CD4-positive, CD25-positive, alpha-beta regulatory T cell (primary cell): Measurements from ENCODE around the gene SRD5A1. TPM values are rescaled to one million over a fixed set of nuclear protein-coding genes. Genes with fewer than 3 reads are reported as not detected.

Experiments used
- ATAC-seq, 2 donors: fragments of 150-1000 bp; cut with Tn5 transposase; one replicate each; pipeline ENCODE4 v1.10.0; 2021; ENCODE audit warnings: low read depth in 2 of 2, moderate number of reproducible peaks in 2 of 2, moderate library complexity in 1 of 2
- DNase-seq, 3 donors: peaks; one replicate each; pipeline versions ENCODE4 v3.0.0 to v3.0.0-alpha.2; 2012 to 2022; ENCODE audit warnings: mixed read lengths in 1 of 3
- H3K27ac ChIP-seq: one replicate; pipeline ENCODE4 v1.7.0; 2013; ENCODE audit warnings: mild to moderate bottlenecking, low read length; ENCODE audit not compliant: insufficient read depth, poor library complexity, severe bottlenecking
- H3K27me3 ChIP-seq: one replicate; pipeline ENCODE4 v1.7.0; 2013; ENCODE audit warnings: low read length; ENCODE audit not compliant: control insufficient read depth, insufficient read depth
- H3K36me3 ChIP-seq: one replicate; pipeline ENCODE4 v1.7.0; 2013; ENCODE audit warnings: mild to moderate bottlenecking, low read length, moderate library complexity; ENCODE audit not compliant: control insufficient read depth, insufficient read depth
- H3K4me1 ChIP-seq: 2 replicates; pipeline ENCODE4 v1.7.0; 2013; ENCODE audit warnings: mild to moderate bottlenecking, low read length; ENCODE audit not compliant: insufficient read depth, control insufficient read depth, poor library complexity, severe bottlenecking
- H3K4me3 ChIP-seq: one replicate; pipeline ENCODE4 v1.7.0; 2013; ENCODE audit warnings: low read depth, mild to moderate bottlenecking, low read length, moderate library complexity
- H3K9me3 ChIP-seq, 2 experiments: 1 replicate in 1 of 2; 2 replicates in 1 of 2; pipeline ENCODE4 v1.7.0; 2013; ENCODE audit warnings: low read length in 2 of 2, mild to moderate bottlenecking in 1 of 2, moderate library complexity in 1 of 2; ENCODE audit not compliant: control insufficient read depth in 2 of 2
- H3K27ac Mint-ChIP-seq, 3 donors: one replicate each; pipeline ENCODE4 v1.8.0; 2020 to 2022; ENCODE audit warnings: mild to moderate bottlenecking in 3 of 3, mixed read lengths in 3 of 3, moderate library complexity in 2 of 3
- H3K27me3 Mint-ChIP-seq: one replicate; pipeline ENCODE4 v1.8.0; 2022; ENCODE audit warnings: mild to moderate bottlenecking, mixed read lengths
- H3K36me3 Mint-ChIP-seq: one replicate; pipeline ENCODE4 v1.8.0; 2020; ENCODE audit warnings: mixed read lengths
- H3K4me1 Mint-ChIP-seq, 4 donors: one replicate each; pipeline ENCODE4 v1.8.0; 2020 to 2022; ENCODE audit warnings: mixed read lengths in 4 of 4, mild to moderate bottlenecking in 1 of 4
- H3K4me3 Mint-ChIP-seq, 4 donors: one replicate each; pipeline ENCODE4 v1.8.0; 2020 to 2022; ENCODE audit warnings: mild to moderate bottlenecking in 4 of 4, mixed read lengths in 4 of 4, moderate library complexity in 3 of 4
- H3K9me3 Mint-ChIP-seq, 7 donors: one replicate each; pipeline ENCODE4 v1.8.0; 2020 to 2022; ENCODE audit warnings: mixed read lengths in 7 of 7, mild to moderate bottlenecking in 3 of 7, moderate library complexity in 2 of 7
- polyA plus RNA-seq, 4 donors: library from polyadenylated mRNA; unstranded; fragments of 300-500 nt; fragmentation: Illumina TruSeq; gene quantifications; one replicate each; pipeline ENCODE4 v1.2.3, GENCODE V29; 2021
- total RNA-seq: library from RNA; stranded (reverse); gene quantifications from one replicate; pipeline ENCODE4 v1.2.3, GENCODE V29; 2022

The SRD5A1 gene
- total and polyA plus RNA-seq, 5 donors from 2014 or later, result 5.3 to 9.5 (median 6.3) TPM

GRCh38 chr5:6719417-6719816, 86.2 kb downstream of the SRD5A1 start:
- no peaks in the 10 kb centered on the region for H3K9me3 ChIP-seq
- H3K36me3 Mint-ChIP-seq, result peaks cover 23% of the 10 kb centered on the region
- ATAC-seq (no peak), DNase-seq (no peak)
- peaks cover 17% of the 10 kb centered on the region for H3K36me3 ChIP-seq
- peak overlapping the region in 2 of 3 donors; percentile 55 to 56 for H3K27ac Mint-ChIP-seq
- H3K4me1 ChIP-seq, result peaks cover 94% of the 10 kb centered on the region
- no peak overlapping the region for H3K27ac ChIP-seq
- H3K9me3 Mint-ChIP-seq, result peaks cover 0 to 2% (median 0%) of the 10 kb centered on the region in 7 donors
- no peak overlapping the region for H3K4me3 ChIP-seq
- peaks cover 24 to 91% (median 73%) of the 10 kb centered on the region in 4 donors for H3K4me1 Mint-ChIP-seq
- H3K4me3 Mint-ChIP-seq, result peak overlapping the region; percentile 62 to 69 (median 68)
- no peaks in the 10 kb centered on the region for H3K27me3 Mint-ChIP-seq
- H3K27me3 ChIP-seq, result no peaks in the 10 kb centered on the region

- Histone ChIP-seq H3K4me3 (peak overlapping the region; percentile 26), H3K27me3 (no peaks in the 10 kb centered on the region), H3K9me3 (no peaks in the 10 kb centered on the region), H3K27ac (no peak overlapping the region), H3K36me3 (peaks cover 20% of the 10 kb centered on the region), H3K4me1 (peaks cover 95% of the 10 kb centered on the region)
- ATAC-seq (no peak), DNase-seq (no peak)
- Mint-ChIP-seq H3K4me3 (peak overlapping the region; percentile 30 to 69 (median 64)), H3K27ac (peak overlapping the region in 2 of 3 donors; percentile 55 to 56), H3K36me3 (peaks cover 24% of the 10 kb centered on the region), H3K4me1 (peaks cover 24 to 96% (median 76%) of the 10 kb centered on the region in 4 donors), H3K9me3 (peaks cover 0 to 2% (median 0%) of the 10 kb centered on the region in 7 donors), H3K27me3 (no peaks in the 10 kb centered on the region)
Observed at GRCh38 chr5:6719896-6720560, 86.8 kb downstream of the SRD5A1 start.

GRCh38 chr5:6720561-6720921, 87.3 kb downstream of the SRD5A1 start:
- peak overlapping the region; percentile 20 for H3K4me3 ChIP-seq
- ATAC-seq (no peak), DNase-seq (no peak)
- no peaks in the 10 kb centered on the region for H3K9me3 ChIP-seq
- peaks cover 23% of the 10 kb centered on the region for H3K36me3 ChIP-seq
- H3K27me3 ChIP-seq, result no peaks in the 10 kb centered on the region
- H3K27ac ChIP-seq, result no peak overlapping the region
- H3K4me1 Mint-ChIP-seq, result peaks cover 24 to 94% (median 75%) of the 10 kb centered on the region in 4 donors
- no peaks in the 10 kb centered on the region for H3K27me3 Mint-ChIP-seq
- H3K4me3 Mint-ChIP-seq, result peak overlapping the region in 1 of 4 donors; percentile 52
- peaks cover 24% of the 10 kb centered on the region for H3K36me3 Mint-ChIP-seq
- H3K9me3 Mint-ChIP-seq, result peaks cover 0 to 2% (median 0%) of the 10 kb centered on the region in 7 donors
- peak overlapping the region in 1 of 3 donors; percentile 56 for H3K27ac Mint-ChIP-seq
- peaks cover 93% of the 10 kb centered on the region for H3K4me1 ChIP-seq

DNA sequence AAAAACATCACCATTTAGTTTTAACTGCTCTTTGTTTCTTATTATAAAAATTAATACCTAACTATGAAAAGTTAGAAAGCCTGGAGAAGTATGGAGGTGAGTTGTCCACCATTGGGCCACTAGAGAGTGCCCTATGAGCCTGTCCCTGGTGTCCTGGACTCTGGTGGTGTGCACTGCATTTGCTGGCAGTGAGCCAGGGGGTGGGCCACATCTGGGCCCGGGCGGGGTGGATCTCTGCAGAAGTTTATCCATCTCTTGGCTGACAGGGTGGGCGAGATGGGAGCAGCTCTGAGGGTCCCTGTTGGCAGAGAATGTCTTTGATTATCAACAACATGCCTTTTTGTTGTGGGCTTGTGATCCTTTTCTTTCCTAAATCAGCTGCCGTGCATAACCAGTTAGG, 88.2 kb downstream of the SRD5A1 start:
- peaks cover 25% of the 10 kb centered on the region for H3K36me3 ChIP-seq
- H3K27me3 ChIP-seq, result no peaks in the 10 kb centered on the region
- no peaks in the 10 kb centered on the region for H3K27me3 Mint-ChIP-seq
- H3K27ac Mint-ChIP-seq, result peak overlapping the region; percentile 80 to 89 (median 84)
- peaks cover 24 to 94% (median 77%) of the 10 kb centered on the region in 4 donors for H3K4me1 Mint-ChIP-seq
- H3K4me1 ChIP-seq, result peaks cover 85% of the 10 kb centered on the region
- H3K36me3 Mint-ChIP-seq, result peaks cover 24% of the 10 kb centered on the region
- H3K9me3 ChIP-seq, result no peaks in the 10 kb centered on the region
- DNase-seq (no peak), ATAC-seq (no peak)
- peak overlapping the region; percentile 29 for H3K4me3 ChIP-seq
- peak overlapping the region; percentile 39 for H3K27ac ChIP-seq
- H3K9me3 Mint-ChIP-seq, result peaks cover 0 to 2% (median 0%) of the 10 kb centered on the region in 7 donors
- H3K4me3 Mint-ChIP-seq, result peak overlapping the region in 3 of 4 donors; percentile 50 to 68 (median 58)

DNA sequence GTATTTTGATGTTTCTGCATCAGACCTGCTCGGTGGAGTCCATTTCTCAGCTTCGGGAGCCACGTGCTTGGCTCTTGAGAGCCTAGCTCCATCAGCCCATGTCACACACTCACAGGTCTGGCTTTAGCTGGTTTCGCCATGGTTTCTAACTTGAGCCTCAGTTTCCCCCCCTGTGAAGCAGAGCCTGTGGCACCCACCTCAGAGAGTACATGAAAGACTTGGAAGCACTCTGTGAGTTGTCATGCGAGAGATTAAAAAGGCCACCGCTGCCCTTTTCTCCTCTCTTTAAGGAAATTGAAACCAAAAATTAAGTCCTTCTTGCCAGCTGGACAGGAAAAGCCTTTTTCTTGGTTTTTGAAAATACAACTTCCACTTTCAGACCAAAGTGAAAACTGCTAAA, 88.8 kb downstream of the SRD5A1 start:
- no peaks in the 10 kb centered on the region for H3K27me3 Mint-ChIP-seq
- H3K27me3 ChIP-seq, result no peaks in the 10 kb centered on the region
- H3K36me3 ChIP-seq, result peaks cover 25% of the 10 kb centered on the region
- DNase-seq (peak in 1 of 3 donors; percentile 48), ATAC-seq (no peak)
- H3K36me3 Mint-ChIP-seq, result peaks cover 29% of the 10 kb centered on the region
- H3K4me1 Mint-ChIP-seq, result peaks cover 24 to 94% (median 78%) of the 10 kb centered on the region in 4 donors
- H3K9me3 Mint-ChIP-seq, result no peaks in the 10 kb centered on the region
- H3K27ac Mint-ChIP-seq, result peak overlapping the region in 2 of 3 donors; percentile 84 to 89
- H3K4me3 ChIP-seq, result peak overlapping the region; percentile 29
- peaks cover 85% of the 10 kb centered on the region for H3K4me1 ChIP-seq
- H3K4me3 Mint-ChIP-seq, result peak overlapping the region; percentile 30 to 68 (median 53)
- peak overlapping the region; percentile 39 for H3K27ac ChIP-seq
- H3K9me3 ChIP-seq, result no peaks in the 10 kb centered on the region

DNA sequence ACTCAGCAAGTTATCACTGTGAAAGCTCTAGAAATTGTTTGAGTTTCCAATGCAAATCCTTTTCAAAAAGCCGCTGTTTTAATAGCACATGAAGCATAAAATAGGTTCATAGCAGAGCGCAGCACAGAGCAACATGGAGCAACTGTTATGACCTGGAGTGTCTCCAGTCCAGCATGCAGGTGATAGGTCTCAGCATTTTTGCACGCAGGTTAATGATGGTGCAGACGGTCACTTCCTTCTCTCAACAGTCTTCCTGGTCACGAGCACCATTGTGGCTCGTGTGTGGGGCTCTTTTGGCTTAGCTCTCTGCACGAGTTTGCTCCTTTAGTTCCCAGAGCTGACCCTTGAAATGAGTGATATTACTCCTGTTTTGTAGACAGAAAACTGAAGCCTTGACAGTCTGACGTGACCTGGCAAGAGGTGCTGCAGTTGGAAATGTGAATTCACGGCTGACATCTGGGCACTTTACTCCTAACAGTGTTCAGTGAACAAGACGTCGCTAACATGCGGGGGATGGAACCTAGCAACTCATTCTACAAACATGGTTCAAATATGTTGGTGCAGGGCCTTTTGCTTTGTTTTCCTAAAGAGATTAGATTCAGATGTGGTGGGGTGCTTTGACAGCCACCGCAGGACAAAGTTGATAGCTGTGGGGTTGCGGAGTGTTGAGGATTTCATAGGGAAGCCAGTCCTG, 90.0 kb downstream of the SRD5A1 start:
- Mint-ChIP-seq H3K27me3 (no peaks in the 10 kb centered on the region), H3K27ac (peak overlapping the region in 1 of 3 donors; percentile 83), H3K4me1 (peaks cover 29 to 94% (median 75%) of the 10 kb centered on the region in 4 donors), H3K36me3 (peaks cover 27% of the 10 kb centered on the region), H3K4me3 (no peak overlapping the region), H3K9me3 (no peaks in the 10 kb centered on the region)
- DNase-seq, result no peak
- peaks cover 25% of the 10 kb centered on the region for H3K36me3 ChIP-seq
- ATAC-seq, result no peak
- H3K9me3 ChIP-seq, result no peaks in the 10 kb centered on the region
- peaks cover 84% of the 10 kb centered on the region for H3K4me1 ChIP-seq
- no peaks in the 10 kb centered on the region for H3K27me3 ChIP-seq
- H3K27ac ChIP-seq, result no peak overlapping the region
- peak overlapping the region; percentile 0 for H3K4me3 ChIP-seq

GRCh38 chr5:6723816-6724300, 90.6 kb downstream of the SRD5A1 start:
- peaks cover 21% of the 10 kb centered on the region for H3K36me3 Mint-ChIP-seq
- H3K4me3 Mint-ChIP-seq, result no peak overlapping the region

More at GRCh38 chr5:6723816-6724300, 90.6 kb downstream of the SRD5A1 start:
- no peaks in the 10 kb centered on the region for H3K27me3 Mint-ChIP-seq
- Histone ChIP-seq H3K9me3 (no peaks in the 10 kb centered on the region), H3K4me1 (peaks cover 84% of the 10 kb centered on the region), H3K27ac (no peak overlapping the region), H3K36me3 (peaks cover 23% of the 10 kb centered on the region), H3K4me3 (no peak overlapping the region), H3K27me3 (no peaks in the 10 kb centered on the region)
- ATAC-seq (no peak), DNase-seq (no peak)
- peaks cover 29 to 94% (median 75%) of the 10 kb centered on the region in 4 donors for H3K4me1 Mint-ChIP-seq
- no peaks in the 10 kb centered on the region for H3K9me3 Mint-ChIP-seq
- H3K27ac Mint-ChIP-seq, result peak overlapping the region in 2 of 3 donors; percentile 40 to 83
